ENCODE results near the gene THSD7A. TPM values are rescaled to one million over a fixed set of nuclear protein-coding genes. Genes with fewer than 3 reads are reported as not detected.

Gene THSD7A
- total and polyA plus RNA-seq, 11 donors: 0.11 to 5.2 (median 1.1) TPM

GRCh38 chr7:11833431-11833830 lies 1.4 kb upstream of the THSD7A start:
- Histone ChIP-seq H3K27me3 (peaks cover 0 to 13% (median 0%) of the 10 kb centered on the region in 9 donors), H3K4me3 (no peak overlapping the region), H3K36me3 (no peaks in the 10 kb centered on the region), H3K27ac (no peak overlapping the region), H3K9me3 (peaks cover 0 to 19% (median 0%) of the 10 kb centered on the region in 12 donors), H3K4me1 (peaks cover 0 to 19% (median 7%) of the 10 kb centered on the region in 12 donors)
- intact Hi-C loops (cut with DNase I): loop anchor here in 6 of 10 donors (5.0 to 10.0 kb wide), 7 partner anchors 219 to 661 kb away; partner anchors contain the start of gene TMEM106B (in 1 of the 6)
- DNase-seq: no peak
- WGBS, 4 donors: 50 to 61% (median 55%) methylated on average over 6 of the region's 6 CpGs
- ATAC-seq: peak in 1 of 4 donors; percentile 27
- TF ChIP-seq POLR2A (IDR thresholded peaks at IDR 0.05) (no peak), CTCF (IDR thresholded peaks at IDR 0.05) (no peak)

- TF ChIP-seq CTCF (IDR thresholded peaks at IDR 0.05): no peak
- no peak for TF ChIP-seq POLR2A (IDR thresholded peaks at IDR 0.05)
- Histone ChIP-seq H3K27me3 (peaks cover 0 to 13% (median 0%) of the 10 kb centered on the region in 9 donors), H3K36me3 (no peaks in the 10 kb centered on the region), H3K9me3 (peaks cover 0 to 4% (median 0%) of the 10 kb centered on the region in 12 donors), H3K4me3 (peak overlapping the region; percentile 24 to 82 (median 58)), H3K27ac (peak overlapping the region in 11 of 12 donors; percentile 34 to 77 (median 65)), H3K4me1 (peaks cover 0 to 19% (median 7%) of the 10 kb centered on the region in 12 donors)
- 1 to 2% (median 2%) methylated on average over 8 of the region's 8 CpGs for WGBS, 4 donors
- intact Hi-C loops (cut with DNase I): loop anchor here in 6 of 10 donors (5.0 to 10.0 kb wide), 7 partner anchors 216 to 664 kb away; partner anchors contain the start of gene TMEM106B (in 1 of the 6)
- ATAC-seq (peak; percentile 32 to 42 (median 38)), DNase-seq (no peak)
Measured at GRCh38 chr7:11831156-11831735, 752 bp downstream of the THSD7A start.

- intact Hi-C loops (cut with DNase I): loop anchor here in 6 of 10 donors (5.0 to 10.0 kb wide), 7 partner anchors 216 to 664 kb away; partner anchors contain the start of gene TMEM106B (in 1 of the 6)
- WGBS, 4 donors: 2 to 4% (median 3%) methylated on average over 7 of the region's 7 CpGs
- ATAC-seq (peak in 1 of 4 donors; percentile 41), DNase-seq (no peak)
- no peak for TF ChIP-seq CTCF (IDR thresholded peaks at IDR 0.05)
- no peak for TF ChIP-seq POLR2A (IDR thresholded peaks at IDR 0.05)
- peak overlapping the region in 9 of 12 donors; percentile 38 to 77 (median 65) for H3K27ac ChIP-seq
- peaks cover 0 to 13% (median 0%) of the 10 kb centered on the region in 9 donors for H3K27me3 ChIP-seq
- H3K4me1 ChIP-seq: peaks cover 0 to 19% (median 7%) of the 10 kb centered on the region in 12 donors
- H3K36me3 ChIP-seq: no peaks in the 10 kb centered on the region
- no peaks in the 10 kb centered on the region for H3K9me3 ChIP-seq
- H3K4me3 ChIP-seq: peak overlapping the region; percentile 24 to 82 (median 58)
Measured at GRCh38 chr7:11830582-11831155, 1.3 kb downstream of the THSD7A start.

GRCh38 chr7:11829954-11830353 lies 2.0 kb downstream of the THSD7A start:
- DNase-seq (no peak), ATAC-seq (no peak)
- TF ChIP-seq CTCF (IDR thresholded peaks at IDR 0.05) (no peak), POLR2A (IDR thresholded peaks at IDR 0.05) (no peak)
- Histone ChIP-seq H3K4me3 (peak overlapping the region in 7 of 12 donors; percentile 57 to 82 (median 65)), H3K36me3 (no peaks in the 10 kb centered on the region), H3K9me3 (no peaks in the 10 kb centered on the region), H3K4me1 (peaks cover 0 to 19% (median 7%) of the 10 kb centered on the region in 12 donors), H3K27me3 (peaks cover 0 to 13% (median 0%) of the 10 kb centered on the region in 9 donors), H3K27ac (peak overlapping the region in 1 of 12 donors; percentile 73)
- intact Hi-C loops (cut with DNase I): loop anchor here in 6 of 10 donors (5.0 to 10.0 kb wide), 7 partner anchors 215 to 665 kb away; partner anchors contain the start of gene TMEM106B (in 1 of the 6)

Data from heart left ventricle (tissue), 16 donors.